Subcutaneous abdominal adipose tissue (tissue), 5 donors: ENCODE measurements around the gene ZNF618.

Experiments used
- H3K27ac ChIP-seq: one replicate; pipeline ENCODE4 v1.7.0; 2013; ENCODE audit warnings: low read depth, mild to moderate bottlenecking, inconsistent platforms, low read length, moderate library complexity
- H3K27me3 ChIP-seq, 5 donors: one replicate each; pipeline ENCODE4 v1.7.0; 2013; ENCODE audit warnings: low read length in 5 of 5, inconsistent platforms in 1 of 5; ENCODE audit not compliant: control insufficient read depth in 5 of 5, insufficient read depth in 4 of 5
- H3K36me3 ChIP-seq, 5 donors: one replicate each; pipeline ENCODE4 v1.7.0; 2013; ENCODE audit warnings: low read length in 5 of 5; ENCODE audit not compliant: control insufficient read depth in 5 of 5, insufficient read depth in 5 of 5
- H3K4me1 ChIP-seq, 5 donors: one replicate each; pipeline ENCODE4 v1.7.0; 2013; ENCODE audit warnings: low read length in 5 of 5, mild to moderate bottlenecking in 3 of 5, moderate library complexity in 1 of 5; ENCODE audit not compliant: control insufficient read depth in 5 of 5, insufficient read depth in 5 of 5
- H3K4me3 ChIP-seq, 5 donors: one replicate each; pipeline ENCODE4 v1.7.0; 2013; ENCODE audit warnings: low read length in 5 of 5, low read depth in 1 of 5
- H3K9ac ChIP-seq, 5 donors: one replicate each; pipeline ENCODE4 v1.7.0; 2013; ENCODE audit warnings: low read length in 5 of 5, mild to moderate bottlenecking in 4 of 5, moderate library complexity in 3 of 5
- H3K9me3 ChIP-seq, 5 donors: one replicate each; pipeline ENCODE4 v1.7.0; 2013; ENCODE audit warnings: low read length in 5 of 5; ENCODE audit not compliant: control insufficient read depth in 5 of 5
- donor health status: healthy.
- donor health status: healthy.
- donor health status: healthy.
- donor health status: healthy.
- donor health status: healthy.

The ZNF618 gene

GRCh38 chr9:113962396-113962795 lies 86.3 kb downstream of the ZNF618 start:
- Histone ChIP-seq H3K4me3 (no peak overlapping the region), H3K4me1 (peaks cover 1 to 40% (median 29%) of the 10 kb centered on the region in 5 donors), H3K9ac (no peak overlapping the region), H3K27ac (no peak overlapping the region), H3K9me3 (no peaks in the 10 kb centered on the region), H3K36me3 (peaks cover 0 to 4% (median 0%) of the 10 kb centered on the region in 5 donors), H3K27me3 (no peaks in the 10 kb centered on the region)

- Histone ChIP-seq H3K36me3 (peaks cover 0 to 4% (median 0%) of the 10 kb centered on the region in 5 donors), H3K9me3 (no peaks in the 10 kb centered on the region), H3K4me1 (peaks cover 1 to 33% (median 21%) of the 10 kb centered on the region in 5 donors), H3K27me3 (no peaks in the 10 kb centered on the region), H3K27ac (no peak overlapping the region), H3K4me3 (no peak overlapping the region), H3K9ac (no peak overlapping the region)
These were observed 87.0 kb downstream of the ZNF618 start for GRCh38 chr9:113963017-113963620.

DNA sequence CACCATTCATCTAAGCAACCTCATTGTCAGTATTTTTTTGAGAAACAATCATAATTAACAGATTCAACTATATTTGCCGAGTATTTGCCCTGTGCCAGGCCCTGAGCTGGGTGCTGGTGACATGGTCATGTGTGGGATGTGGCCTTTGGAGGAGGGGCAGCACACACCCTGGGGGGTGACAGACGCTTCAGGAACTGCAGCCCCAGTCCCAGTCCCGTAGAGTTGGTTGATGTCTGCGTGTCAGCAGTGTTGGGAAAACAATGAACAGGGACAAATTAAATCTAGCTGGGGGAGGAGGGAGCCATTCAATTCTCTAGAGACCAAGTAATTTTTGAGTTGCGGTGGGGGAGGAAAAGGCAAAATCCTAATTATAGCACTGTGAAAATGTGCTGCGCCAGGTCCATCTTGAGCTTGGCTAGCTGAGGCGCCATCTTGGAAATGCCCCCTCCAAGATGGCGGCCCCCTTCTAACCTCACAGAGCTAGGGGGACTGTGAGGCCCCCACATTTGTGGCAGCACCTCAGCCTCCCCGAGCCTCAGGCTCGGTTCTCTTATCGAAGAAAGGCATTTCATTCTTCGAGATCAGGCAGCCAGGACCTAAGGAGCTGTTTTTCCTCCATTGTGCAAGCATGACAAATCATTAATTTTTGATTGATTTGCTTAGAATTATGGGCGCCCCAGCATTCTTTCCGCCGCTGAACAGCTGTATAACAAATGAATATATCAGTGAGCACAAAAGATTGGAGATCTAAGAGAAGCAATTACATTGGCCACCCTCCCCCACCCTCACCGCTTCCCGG lies 87.8 kb downstream of the ZNF618 start:
- H3K4me1 ChIP-seq = peaks cover 1 to 32% (median 18%) of the 10 kb centered on the region in 5 donors

GRCh38 chr9:113964495-113965170 lies 88.5 kb downstream of the ZNF618 start:
- no peak overlapping the region for H3K27ac ChIP-seq
- H3K36me3 ChIP-seq = peaks cover 0 to 9% (median 3%) of the 10 kb centered on the region in 5 donors
- no peaks in the 10 kb centered on the region for H3K27me3 ChIP-seq
- no peak overlapping the region for H3K9ac ChIP-seq
- peaks cover 1 to 32% (median 18%) of the 10 kb centered on the region in 5 donors for H3K4me1 ChIP-seq
- H3K9me3 ChIP-seq = peaks cover 0 to 6% (median 0%) of the 10 kb centered on the region in 5 donors
- H3K4me3 ChIP-seq = no peak overlapping the region

More for the DNA sequence above, 87.8 kb downstream of the ZNF618 start:
- H3K27ac ChIP-seq = no peak overlapping the region
- no peaks in the 10 kb centered on the region for H3K9me3 ChIP-seq
- H3K9ac ChIP-seq = no peak overlapping the region
- peaks cover 0 to 4% (median 0%) of the 10 kb centered on the region in 5 donors for H3K36me3 ChIP-seq
- H3K27me3 ChIP-seq = no peaks in the 10 kb centered on the region
- no peak overlapping the region for H3K4me3 ChIP-seq

GRCh38 chr9:113966394-113966793 lies 90.3 kb downstream of the ZNF618 start:
- Histone ChIP-seq H3K4me1 (peaks cover 1 to 32% (median 18%) of the 10 kb centered on the region in 5 donors), H3K9me3 (peaks cover 0 to 6% (median 0%) of the 10 kb centered on the region in 5 donors), H3K27me3 (no peaks in the 10 kb centered on the region), H3K4me3 (no peak overlapping the region), H3K9ac (no peak overlapping the region), H3K36me3 (peaks cover 0 to 8% (median 7%) of the 10 kb centered on the region in 5 donors), H3K27ac (no peak overlapping the region)

DNA sequence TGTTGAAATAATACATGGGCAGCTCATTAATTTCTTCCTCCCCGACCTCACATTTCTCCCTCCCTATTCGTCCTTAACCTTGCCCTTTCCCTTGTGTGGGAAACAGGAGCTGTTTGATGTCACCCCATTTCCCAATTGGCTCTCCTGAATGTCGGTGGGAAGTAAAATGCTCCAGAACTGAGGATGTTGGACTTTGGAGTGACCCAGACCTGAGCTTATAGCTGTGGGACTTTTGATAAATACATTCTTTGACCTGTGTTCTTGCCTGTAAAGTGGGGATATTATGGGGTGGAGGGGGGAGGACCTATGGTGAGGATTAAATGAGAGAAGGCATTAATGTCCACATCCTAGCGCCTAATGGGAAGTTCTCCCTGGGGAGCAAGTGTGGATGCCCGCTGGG lies 91.3 kb downstream of the ZNF618 start:
- peaks cover 0 to 12% (median 9%) of the 10 kb centered on the region in 5 donors for H3K36me3 ChIP-seq
- H3K9me3 ChIP-seq = peaks cover 0 to 6% (median 0%) of the 10 kb centered on the region in 5 donors
- no peak overlapping the region for H3K4me3 ChIP-seq
- no peaks in the 10 kb centered on the region for H3K27me3 ChIP-seq
- peaks cover 1 to 30% (median 18%) of the 10 kb centered on the region in 5 donors for H3K4me1 ChIP-seq
- H3K9ac ChIP-seq = no peak overlapping the region
- no peak overlapping the region for H3K27ac ChIP-seq

DNA sequence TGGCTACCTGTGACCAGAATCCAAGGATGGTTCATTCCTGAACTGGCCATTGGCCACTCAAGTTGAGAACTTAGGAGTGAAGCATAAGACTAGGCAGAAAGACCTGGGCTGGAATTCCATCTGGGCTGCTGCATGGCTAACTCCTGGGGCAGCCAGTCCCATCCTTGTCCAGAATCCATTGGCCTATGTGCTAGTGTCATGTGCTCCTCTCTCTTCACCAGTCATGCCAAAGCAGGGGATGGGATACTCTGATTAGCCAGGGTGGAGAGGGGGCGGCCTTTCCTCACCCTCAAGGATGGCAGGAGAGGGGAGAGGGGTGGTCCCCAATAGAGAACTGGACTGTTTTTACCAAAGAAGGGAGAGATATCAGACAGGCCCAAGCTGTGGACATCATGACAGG lies 93.2 kb downstream of the ZNF618 start:
- peaks cover 1 to 19% (median 16%) of the 10 kb centered on the region in 5 donors for H3K4me1 ChIP-seq

DNA sequence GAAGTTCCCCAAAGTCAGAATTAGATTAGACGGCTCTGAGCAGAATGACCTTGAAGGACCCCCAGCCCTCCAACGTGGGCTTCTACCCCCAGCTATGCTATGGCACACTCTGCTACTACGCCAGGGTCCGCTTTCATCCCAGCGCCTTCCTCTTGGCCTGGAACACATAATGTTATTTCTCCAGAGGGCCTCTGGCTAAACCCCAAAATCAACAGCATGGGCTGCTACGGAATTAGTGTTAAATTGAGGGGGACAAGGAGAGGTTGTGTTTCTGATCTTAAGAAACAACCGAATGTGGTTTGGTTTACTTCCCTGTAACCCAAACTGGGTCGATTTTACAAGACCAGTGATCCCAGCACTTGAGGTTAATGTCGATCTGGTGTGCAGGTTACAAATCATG lies 97.1 kb downstream of the ZNF618 start:
- Histone ChIP-seq H3K9ac (no peak overlapping the region), H3K36me3 (peaks cover 0 to 12% (median 10%) of the 10 kb centered on the region in 5 donors), H3K4me3 (no peak overlapping the region), H3K4me1 (peaks cover 0 to 7% (median 4%) of the 10 kb centered on the region in 5 donors), H3K27ac (no peak overlapping the region), H3K27me3 (no peaks in the 10 kb centered on the region), H3K9me3 (peaks cover 0 to 6% (median 0%) of the 10 kb centered on the region in 5 donors)

More for the DNA sequence above, 93.2 kb downstream of the ZNF618 start:
- no peak overlapping the region for H3K4me3 ChIP-seq
- H3K27me3 ChIP-seq = no peaks in the 10 kb centered on the region
- H3K36me3 ChIP-seq = peaks cover 0 to 12% (median 10%) of the 10 kb centered on the region in 5 donors
- H3K27ac ChIP-seq = no peak overlapping the region
- H3K9ac ChIP-seq = no peak overlapping the region
- peaks cover 0 to 6% (median 0%) of the 10 kb centered on the region in 5 donors for H3K9me3 ChIP-seq

DNA sequence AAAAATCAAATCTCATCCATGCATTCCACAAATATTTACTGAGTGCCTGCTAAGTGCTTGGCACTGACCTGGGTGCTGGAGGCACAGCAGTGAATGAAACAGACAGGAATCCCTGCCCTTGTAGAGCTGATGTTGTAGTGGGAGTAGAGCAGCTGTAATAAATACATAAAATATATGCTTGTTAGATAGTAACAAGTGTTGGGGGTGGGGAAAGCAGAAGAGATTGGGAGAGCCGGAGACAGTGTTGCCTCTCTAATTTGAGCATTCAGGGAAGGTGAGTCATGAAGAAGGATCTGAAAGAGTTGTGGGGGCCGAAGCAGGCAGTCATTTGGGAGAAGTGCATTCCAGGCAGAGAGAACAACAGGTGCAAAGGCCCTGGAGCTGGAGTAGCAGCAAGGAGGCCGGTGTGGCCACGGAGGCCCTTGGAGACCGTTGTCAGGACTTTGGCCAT lies 97.9 kb downstream of the ZNF618 start:
- Histone ChIP-seq H3K36me3 (peaks cover 0 to 12% (median 10%) of the 10 kb centered on the region in 5 donors), H3K27me3 (no peaks in the 10 kb centered on the region), H3K27ac (no peak overlapping the region), H3K9me3 (peaks cover 0 to 6% (median 0%) of the 10 kb centered on the region in 5 donors), H3K4me3 (no peak overlapping the region), H3K9ac (no peak overlapping the region), H3K4me1 (peaks cover 0 to 7% (median 4%) of the 10 kb centered on the region in 5 donors)
